Measurements from ENCODE around the gene APP.

DNA sequence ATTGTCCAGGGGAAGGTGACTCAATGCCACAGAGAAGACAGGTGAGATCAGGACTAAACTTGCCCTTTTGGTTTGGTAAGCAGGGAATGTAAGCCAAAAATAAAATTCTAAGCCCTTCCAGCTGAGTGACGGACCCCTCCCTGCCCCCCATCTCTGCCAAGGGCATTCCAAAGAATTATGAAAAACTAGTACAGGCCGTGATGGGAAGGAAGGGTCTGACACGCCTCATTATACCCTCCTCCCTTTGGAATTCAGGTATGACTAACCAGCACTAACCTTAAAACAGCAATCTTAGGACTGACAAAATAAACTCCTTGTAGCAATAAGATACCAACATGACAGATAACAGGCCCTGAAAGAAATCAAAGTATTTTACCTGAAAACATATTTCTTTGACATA lies 336.2 kb downstream of the APP start:
- TF ChIP-seq, protein P1, sequence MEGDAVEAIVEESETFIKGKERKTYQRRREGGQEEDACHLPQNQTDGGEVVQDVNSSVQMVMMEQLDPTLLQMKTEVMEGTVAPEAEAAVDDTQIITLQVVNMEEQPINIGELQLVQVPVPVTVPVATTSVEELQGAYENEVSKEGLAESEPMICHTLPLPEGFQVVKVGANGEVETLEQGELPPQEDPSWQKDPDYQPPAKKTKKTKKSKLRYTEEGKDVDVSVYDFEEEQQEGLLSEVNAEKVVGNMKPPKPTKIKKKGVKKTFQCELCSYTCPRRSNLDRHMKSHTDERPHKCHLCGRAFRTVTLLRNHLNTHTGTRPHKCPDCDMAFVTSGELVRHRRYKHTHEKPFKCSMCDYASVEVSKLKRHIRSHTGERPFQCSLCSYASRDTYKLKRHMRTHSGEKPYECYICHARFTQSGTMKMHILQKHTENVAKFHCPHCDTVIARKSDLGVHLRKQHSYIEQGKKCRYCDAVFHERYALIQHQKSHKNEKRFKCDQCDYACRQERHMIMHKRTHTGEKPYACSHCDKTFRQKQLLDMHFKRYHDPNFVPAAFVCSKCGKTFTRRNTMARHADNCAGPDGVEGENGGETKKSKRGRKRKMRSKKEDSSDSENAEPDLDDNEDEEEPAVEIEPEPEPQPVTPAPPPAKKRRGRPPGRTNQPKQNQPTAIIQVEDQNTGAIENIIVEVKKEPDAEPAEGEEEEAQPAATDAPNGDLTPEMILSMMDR (IDR thresholded peaks at IDR 0.05; ENCODE audit: low read depth, low read length) = no peak
- no peak for TF ChIP-seq EZH2phosphoT487 (IDR thresholded peaks at IDR 0.05; ENCODE audit: low read depth)

Data from OCI-LY3 (cell line).